ENCODE measurements around the gene SH2D3C. TPM values are rescaled to one million over a fixed set of nuclear protein-coding genes. Genes with fewer than 3 reads are reported as not detected.

The SH2D3C gene
- polyA plus RNA-seq, 1 donor from 2014 or later = 14.5 TPM

GRCh38 chr9:127791085-127791484, 12.6 kb upstream of the SH2D3C start:
- Histone ChIP-seq H3K9me2 (ENCODE audit: insufficient read depth, low read length) (no peaks in the 10 kb centered on the region), H3K4me2 (ENCODE audit: low read length) (no peak overlapping the region), H3K9ac (ENCODE audit: low read length) (no peak overlapping the region), H4K20me1 (ENCODE audit: insufficient read depth) (peaks cover 3% of the 10 kb centered on the region), H3K4me3 (ENCODE audit: low read length) (no peak overlapping the region), H3K27ac (ENCODE audit: low read length) (no peak overlapping the region), H3F3A (ENCODE audit: insufficient read depth, low read length, poor library complexity, severe bottlenecking) (no peaks in the 10 kb centered on the region), H2AFZ (ENCODE audit: low read depth, low read length) (no peak overlapping the region), H3K27me3 (ENCODE audit: insufficient read depth, low read depth, low read length) (no peaks in the 10 kb centered on the region), H3K36me3 (ENCODE audit: insufficient read depth, low read length) (peaks cover 7% of the 10 kb centered on the region), H3K79me2 (replicated peaks; ENCODE audit: insufficient read depth, low read length) (peaks cover 11% of the 10 kb centered on the region), H3K9me3 (ENCODE audit: low read length) (no peaks in the 10 kb centered on the region)
- no peak for TF ChIP-seq RAD21 (conservative IDR thresholded peaks at IDR 0.05)
- TF ChIP-seq MXI1 (conservative IDR thresholded peaks at IDR 0.05; ENCODE audit: poor library complexity, severe bottlenecking) = no peak
- no peak for TF ChIP-seq EZH2 (IDR thresholded peaks at IDR 0.05; ENCODE audit: borderline replicate concordance, insufficient read depth, low read length, poor library complexity, severe bottlenecking)
- TF ChIP-seq SMC3 (conservative IDR thresholded peaks at IDR 0.05; ENCODE audit: poor library complexity) = no peak
- TF ChIP-seq CTCF (IDR thresholded peaks at IDR 0.05; ENCODE audit: poor library complexity, severe bottlenecking) = no peak

- no peak for TF ChIP-seq MXI1 (conservative IDR thresholded peaks at IDR 0.05; ENCODE audit: poor library complexity, severe bottlenecking)
- TF ChIP-seq TAF1 (IDR thresholded peaks at IDR 0.05; ENCODE audit: low read depth) = no peak
- TF ChIP-seq REST (IDR thresholded peaks at IDR 0.05; ENCODE audit: borderline replicate concordance) = no peak
- TF ChIP-seq EP300 (conservative IDR thresholded peaks at IDR 0.05; ENCODE audit: poor library complexity, severe bottlenecking) = no peak
- TF ChIP-seq CTCF (IDR thresholded peaks at IDR 0.05; ENCODE audit: poor library complexity, severe bottlenecking) = no peak
- TF ChIP-seq EZH2 (IDR thresholded peaks at IDR 0.05; ENCODE audit: borderline replicate concordance, insufficient read depth, low read length, poor library complexity, severe bottlenecking) = no peak
- TF ChIP-seq RAD21 (conservative IDR thresholded peaks at IDR 0.05) = no peak
- no peak for TF ChIP-seq SMC3 (conservative IDR thresholded peaks at IDR 0.05; ENCODE audit: poor library complexity)
- no peak for TF ChIP-seq POLR2AphosphoS5 (IDR thresholded peaks at IDR 0.05)
- peaks cover 3% of the 10 kb centered on the region for H4K20me1 ChIP-seq (ENCODE audit: insufficient read depth)
- H3K4me2 ChIP-seq (ENCODE audit: low read length) = no peak overlapping the region
- H3K4me3 ChIP-seq (ENCODE audit: low read length) = no peak overlapping the region
- H2AFZ ChIP-seq (ENCODE audit: low read depth, low read length) = no peak overlapping the region
- peaks cover 11% of the 10 kb centered on the region for H3K79me2 ChIP-seq (replicated peaks; ENCODE audit: insufficient read depth, low read length)
- no peaks in the 10 kb centered on the region for H3F3A ChIP-seq (ENCODE audit: insufficient read depth, low read length, poor library complexity, severe bottlenecking)
- no peak overlapping the region for H3K27ac ChIP-seq (ENCODE audit: low read length)
- H3K9ac ChIP-seq (ENCODE audit: low read length) = no peak overlapping the region
- H3K27me3 ChIP-seq (ENCODE audit: insufficient read depth, low read depth, low read length) = no peaks in the 10 kb centered on the region
- no peaks in the 10 kb centered on the region for H3K9me3 ChIP-seq (ENCODE audit: low read length)
- peaks cover 7% of the 10 kb centered on the region for H3K36me3 ChIP-seq (ENCODE audit: insufficient read depth, low read length)
- no peaks in the 10 kb centered on the region for H3K9me2 ChIP-seq (ENCODE audit: insufficient read depth, low read length)
Measured at GRCh38 chr9:127790094-127790855, 11.8 kb upstream of the SH2D3C start.
